SK-N-SH treated with all-trans-retinoic acid at 6 μM for 48 hours (cell line): ENCODE results near the gene MYL12B.

Experiments
- ARNTL ChIP-seq: fragments of 450-650 bp; formaldehyde crosslinking; IDR thresholded peaks from 2 replicates; pipeline ENCODE4 v1.5.0; 2020; ENCODE audit warnings: low read depth, mild to moderate bottlenecking, moderate library complexity, borderline replicate concordance
- BACH2 ChIP-seq: fragments of 250-450 bp; sonication (Bioruptor Pico); IDR thresholded peaks from 2 replicates; pipeline ENCODE4 v1.9.0; 2021; ENCODE audit warnings: mild to moderate bottlenecking, borderline replicate concordance
- ISL1 ChIP-seq: fragments of 250-450 bp; sonication (Bioruptor Pico); IDR thresholded peaks from 2 replicates; pipeline ENCODE4 v2.1.2; 2022; ENCODE audit warnings: mild to moderate bottlenecking, moderate library complexity
- RARB ChIP-seq: fragments of 250-450 bp; sonication (Bioruptor Pico); IDR thresholded peaks from 2 replicates; pipeline ENCODE4 v1.8.0; 2021; ENCODE audit warnings: mild to moderate bottlenecking, moderate library complexity
- ZC3H10 ChIP-seq: fragments of 250-450 bp; sonication (Bioruptor Pico); IDR thresholded peaks from 2 replicates; pipeline ENCODE4 v1.5.1; 2021; ENCODE audit warnings: mild to moderate bottlenecking, moderate library complexity
- ZFP3 ChIP-seq: fragments of 250-450 bp; sonication (Bioruptor Pico); IDR thresholded peaks from 2 replicates; pipeline ENCODE4 v1.5.0; 2020; ENCODE audit warnings: mild to moderate bottlenecking, moderate library complexity
- ZFP30 ChIP-seq: fragments of 450-650 bp; formaldehyde crosslinking; IDR thresholded peaks from 2 replicates; pipeline ENCODE4 v1.5.0; 2022; ENCODE audit warnings: mild to moderate bottlenecking, moderate library complexity
- TF ChIP-seq, protein P1 (sequence below): fragments of 250-450 bp; sonication (Bioruptor Pico); IDR thresholded peaks from 2 replicates; pipeline ENCODE4 v1.8.0; 2021; ENCODE audit warnings: low read depth, mild to moderate bottlenecking, moderate library complexity, borderline replicate concordance
- TF ChIP-seq, protein P2 (sequence below): fragments of 250-450 bp; sonication (Bioruptor Pico); IDR thresholded peaks from 2 replicates; pipeline ENCODE4 v1.8.0; 2020; ENCODE audit warnings: mild to moderate bottlenecking, moderate library complexity, borderline replicate concordance
- TF ChIP-seq, protein P3 (sequence below): fragments of 250-450 bp; sonication (Bioruptor Pico); IDR thresholded peaks from 2 replicates; pipeline ENCODE4 v1.5.1; 2020; ENCODE audit warnings: low read depth, mild to moderate bottlenecking, moderate library complexity
- TF ChIP-seq, protein P4 (sequence below): fragments of 250-450 bp; sonication (Bioruptor Pico); IDR thresholded peaks from 2 replicates; pipeline ENCODE4 v1.5.1; 2021; ENCODE audit warnings: mild to moderate bottlenecking, moderate library complexity

DNA sequence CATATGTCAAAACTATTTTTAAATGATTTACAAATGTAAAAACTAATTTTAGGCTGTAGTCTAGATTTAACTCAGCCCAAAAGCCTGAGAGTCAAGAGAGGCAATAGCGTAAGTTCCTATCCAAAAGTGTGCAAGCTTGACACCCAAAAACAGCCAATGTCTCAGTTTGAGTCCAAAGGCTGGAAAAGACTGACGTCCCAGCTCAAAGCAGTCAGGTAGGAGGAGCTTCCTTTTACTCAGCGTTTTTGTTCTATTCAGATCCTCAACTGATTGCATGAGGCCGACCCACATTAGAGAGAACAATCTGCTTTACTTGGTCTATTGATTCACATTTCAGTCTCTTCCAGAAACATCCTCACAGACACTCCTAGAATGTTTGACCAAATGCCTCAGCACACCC is 51.8 kb downstream of the MYL12B start:
- TF ChIP-seq, protein P1, sequence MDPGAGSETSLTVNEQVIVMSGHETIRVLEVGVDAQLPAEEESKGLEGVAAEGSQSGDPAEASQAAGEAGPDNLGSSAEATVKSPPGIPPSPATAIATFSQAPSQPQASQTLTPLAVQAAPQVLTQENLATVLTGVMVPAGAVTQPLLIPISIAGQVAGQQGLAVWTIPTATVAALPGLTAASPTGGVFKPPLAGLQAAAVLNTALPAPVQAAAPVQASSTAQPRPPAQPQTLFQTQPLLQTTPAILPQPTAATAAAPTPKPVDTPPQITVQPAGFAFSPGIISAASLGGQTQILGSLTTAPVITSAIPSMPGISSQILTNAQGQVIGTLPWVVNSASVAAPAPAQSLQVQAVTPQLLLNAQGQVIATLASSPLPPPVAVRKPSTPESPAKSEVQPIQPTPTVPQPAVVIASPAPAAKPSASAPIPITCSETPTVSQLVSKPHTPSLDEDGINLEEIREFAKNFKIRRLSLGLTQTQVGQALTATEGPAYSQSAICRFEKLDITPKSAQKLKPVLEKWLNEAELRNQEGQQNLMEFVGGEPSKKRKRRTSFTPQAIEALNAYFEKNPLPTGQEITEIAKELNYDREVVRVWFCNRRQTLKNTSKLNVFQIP (CRISPR knock-in tag): no peak
- TF ChIP-seq, protein P2, sequence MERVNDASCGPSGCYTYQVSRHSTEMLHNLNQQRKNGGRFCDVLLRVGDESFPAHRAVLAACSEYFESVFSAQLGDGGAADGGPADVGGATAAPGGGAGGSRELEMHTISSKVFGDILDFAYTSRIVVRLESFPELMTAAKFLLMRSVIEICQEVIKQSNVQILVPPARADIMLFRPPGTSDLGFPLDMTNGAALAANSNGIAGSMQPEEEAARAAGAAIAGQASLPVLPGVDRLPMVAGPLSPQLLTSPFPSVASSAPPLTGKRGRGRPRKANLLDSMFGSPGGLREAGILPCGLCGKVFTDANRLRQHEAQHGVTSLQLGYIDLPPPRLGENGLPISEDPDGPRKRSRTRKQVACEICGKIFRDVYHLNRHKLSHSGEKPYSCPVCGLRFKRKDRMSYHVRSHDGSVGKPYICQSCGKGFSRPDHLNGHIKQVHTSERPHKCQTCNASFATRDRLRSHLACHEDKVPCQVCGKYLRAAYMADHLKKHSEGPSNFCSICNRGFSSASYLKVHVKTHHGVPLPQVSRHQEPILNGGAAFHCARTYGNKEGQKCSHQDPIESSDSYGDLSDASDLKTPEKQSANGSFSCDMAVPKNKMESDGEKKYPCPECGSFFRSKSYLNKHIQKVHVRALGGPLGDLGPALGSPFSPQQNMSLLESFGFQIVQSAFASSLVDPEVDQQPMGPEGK (CRISPR knock-in tag): no peak
- TF ChIP-seq ARNTL (no peak), ZFP3 (CRISPR knock-in tag) (no peak), RARB (CRISPR knock-in tag) (no peak), ZFP30 (CRISPR knock-in tag) (no peak), ISL1 (CRISPR knock-in tag) (no peak), ZC3H10 (CRISPR knock-in tag) (no peak), BACH2 (no peak)
- TF ChIP-seq, protein P3, sequence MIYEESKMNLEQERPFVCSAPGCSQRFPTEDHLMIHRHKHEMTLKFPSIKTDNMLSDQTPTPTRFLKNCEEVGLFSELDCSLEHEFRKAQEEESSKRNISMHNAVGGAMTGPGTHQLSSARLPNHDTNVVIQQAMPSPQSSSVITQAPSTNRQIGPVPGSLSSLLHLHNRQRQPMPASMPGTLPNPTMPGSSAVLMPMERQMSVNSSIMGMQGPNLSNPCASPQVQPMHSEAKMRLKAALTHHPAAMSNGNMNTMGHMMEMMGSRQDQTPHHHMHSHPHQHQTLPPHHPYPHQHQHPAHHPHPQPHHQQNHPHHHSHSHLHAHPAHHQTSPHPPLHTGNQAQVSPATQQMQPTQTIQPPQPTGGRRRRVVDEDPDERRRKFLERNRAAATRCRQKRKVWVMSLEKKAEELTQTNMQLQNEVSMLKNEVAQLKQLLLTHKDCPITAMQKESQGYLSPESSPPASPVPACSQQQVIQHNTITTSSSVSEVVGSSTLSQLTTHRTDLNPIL (CRISPR knock-in tag): no peak
- TF ChIP-seq, protein P4, sequence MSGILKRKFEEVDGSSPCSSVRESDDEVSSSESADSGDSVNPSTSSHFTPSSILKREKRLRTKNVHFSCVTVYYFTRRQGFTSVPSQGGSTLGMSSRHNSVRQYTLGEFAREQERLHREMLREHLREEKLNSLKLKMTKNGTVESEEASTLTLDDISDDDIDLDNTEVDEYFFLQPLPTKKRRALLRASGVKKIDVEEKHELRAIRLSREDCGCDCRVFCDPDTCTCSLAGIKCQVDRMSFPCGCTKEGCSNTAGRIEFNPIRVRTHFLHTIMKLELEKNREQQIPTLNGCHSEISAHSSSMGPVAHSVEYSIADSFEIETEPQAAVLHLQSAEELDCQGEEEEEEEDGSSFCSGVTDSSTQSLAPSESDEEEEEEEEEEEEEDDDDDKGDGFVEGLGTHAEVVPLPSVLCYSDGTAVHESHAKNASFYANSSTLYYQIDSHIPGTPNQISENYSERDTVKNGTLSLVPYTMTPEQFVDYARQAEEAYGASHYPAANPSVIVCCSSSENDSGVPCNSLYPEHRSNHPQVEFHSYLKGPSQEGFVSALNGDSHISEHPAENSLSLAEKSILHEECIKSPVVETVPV (CRISPR knock-in tag): no peak
